Thyroid gland (tissue), 4 donors: ENCODE results near the gene CLCNKA. TPM values are rescaled to one million over a fixed set of nuclear protein-coding genes. Genes with fewer than 3 reads are reported as not detected.

Experiments
- DNase-seq, 2 donors: peaks; one replicate each; pipeline ENCODE4 v3.0.0-alpha.2; 2019
- H3K27ac ChIP-seq, 3 donors: fragments of 200-600 bp; sonication (generic); 1 replicate in 2 of 3; 2 replicates in 1 of 3; pipeline ENCODE4 v1.5.1; 2016 to 2019; ENCODE audit warnings: mild to moderate bottlenecking in 1 of 3, moderate library complexity in 1 of 3
- H3K27me3 ChIP-seq: fragments of 200-600 bp; sonication (generic); one replicate; pipeline ENCODE4 v1.5.1; 2019
- H3K36me3 ChIP-seq, 2 donors: fragments of 200-600 bp; sonication (generic); one replicate each; pipeline ENCODE4 v1.5.1; 2016 to 2019
- H3K4me1 ChIP-seq, 2 donors: fragments of 200-600 bp; sonication (generic); one replicate each; pipeline ENCODE4 v1.5.1; 2017 to 2019
- H3K4me3 ChIP-seq, 3 donors: fragments of 200-600 bp; sonication (generic); replicated peaks in 1 of 3; 1 replicate in 2 of 3; 2 replicates in 1 of 3; pipeline ENCODE4 v1.5.1; 2016; ENCODE audit warnings: mild to moderate bottlenecking in 1 of 3
- H3K9me3 ChIP-seq: fragments of 200-600 bp; sonication (generic); one replicate; pipeline ENCODE4 v1.5.1; 2017
- CTCF ChIP-seq, 6 experiments: fragments of 200-600 bp in 3 of 6; fragments of 450-650 bp in 3 of 6; sonication (generic) in 3 of 6; IDR thresholded peaks; one replicate each; pipeline ENCODE4 v1.5.1; 2016 to 2019; ENCODE audit warnings: antibody characterized with exemption in 6 of 6, mild to moderate bottlenecking in 2 of 6, inconsistent platforms in 1 of 6, moderate library complexity in 1 of 6
- POLR2A ChIP-seq, 2 donors: fragments of 450-650 bp; IDR thresholded peaks; one replicate each; pipeline ENCODE4 v1.6.1; 2017; ENCODE audit warnings: antibody characterized with exemption in 2 of 2, mild to moderate bottlenecking in 2 of 2, moderate library complexity in 1 of 2
- WGBS, 2 donors: methylation state at CpG; one replicate each; pipeline ENCODE4 v1.1.5; 2017; 5-methylcytosine and 5-hydroxymethylcytosine counted together
- intact Hi-C: fragments of 100-400 bp; cut with DNase I; formaldehyde crosslinking; loops from one replicate; pipeline ENCODE4 v1.15.1; 2023
- total RNA-seq, 4 donors: library from RNA; depleted of rRNA; stranded (reverse); fragments of >200 nt; gene quantifications; one replicate each; pipeline ENCODE4 v1.2.3, GENCODE V29; 2016

The CLCNKA gene
- total RNA-seq, 4 donors from 2014 or later, result 3.9 to 27.1 (median 16.1) TPM

GRCh38 chr1:16063226-16063829 lies 41.5 kb downstream of the CLCNKA start:
- 93 to 95% methylated on average over 15 of the region's 15 CpGs for WGBS, 2 donors
- DNase-seq, result no peak
- H3K4me1 ChIP-seq, result peaks cover 19 to 26% of the 10 kb centered on the region in 2 donors

GRCh38 chr1:16063921-16064320 lies 42.1 kb downstream of the CLCNKA start:
- Histone ChIP-seq H3K4me1 (peaks cover 25 to 32% of the 10 kb centered on the region in 2 donors), H3K4me3 (no peak overlapping the region), H3K27ac (no peak overlapping the region), H3K36me3 (no peaks in the 10 kb centered on the region), H3K9me3 (no peaks in the 10 kb centered on the region), H3K27me3 (no peaks in the 10 kb centered on the region)
- no peak for DNase-seq
- intact Hi-C loops, result no loop called here
- TF ChIP-seq POLR2A (IDR thresholded peaks at IDR 0.05), result no peak
- no peak for TF ChIP-seq CTCF (IDR thresholded peaks at IDR 0.05)
- WGBS, 2 donors, result 67 to 74% methylated on average over 9 of the region's 9 CpGs

More at GRCh38 chr1:16063226-16063829, 41.5 kb downstream of the CLCNKA start:
- no peaks in the 10 kb centered on the region for H3K9me3 ChIP-seq
- no peak overlapping the region for H3K4me3 ChIP-seq
- TF ChIP-seq POLR2A (IDR thresholded peaks at IDR 0.05) (no peak), CTCF (IDR thresholded peaks at IDR 0.05) (no peak)
- no peak overlapping the region for H3K27ac ChIP-seq
- intact Hi-C loops, result no loop called here
- H3K36me3 ChIP-seq, result no peaks in the 10 kb centered on the region
- no peaks in the 10 kb centered on the region for H3K27me3 ChIP-seq

GRCh38 chr1:16064536-16065268 lies 42.9 kb downstream of the CLCNKA start:
- H3K36me3 ChIP-seq, result no peaks in the 10 kb centered on the region
- peak; percentile 69 to 76 for DNase-seq

GRCh38 chr1:16065269-16065576 lies 43.4 kb downstream of the CLCNKA start:
- no peaks in the 10 kb centered on the region for H3K27me3 ChIP-seq
- H3K36me3 ChIP-seq, result no peaks in the 10 kb centered on the region
- 65 to 73% methylated on average over 8 of the region's 8 CpGs for WGBS, 2 donors
- TF ChIP-seq CTCF (IDR thresholded peaks at IDR 0.05) (no peak), POLR2A (IDR thresholded peaks at IDR 0.05) (no peak)
- H3K9me3 ChIP-seq, result no peaks in the 10 kb centered on the region
- DNase-seq, result no peak
- no peak overlapping the region for H3K4me3 ChIP-seq
- H3K4me1 ChIP-seq, result peaks cover 25 to 34% of the 10 kb centered on the region in 2 donors
- intact Hi-C loops, result no loop called here
- H3K27ac ChIP-seq, result no peak overlapping the region

More at GRCh38 chr1:16064536-16065268, 42.9 kb downstream of the CLCNKA start:
- WGBS, 2 donors, result 27 to 31% methylated on average over 13 of the region's 13 CpGs
- H3K4me1 ChIP-seq, result peaks cover 25 to 34% of the 10 kb centered on the region in 2 donors
- H3K27me3 ChIP-seq, result no peaks in the 10 kb centered on the region
- TF ChIP-seq POLR2A (IDR thresholded peaks at IDR 0.05) (no peak), CTCF (IDR thresholded peaks at IDR 0.05) (no peak)
- H3K4me3 ChIP-seq, result no peak overlapping the region
- intact Hi-C loops, result no loop called here
- no peak overlapping the region for H3K27ac ChIP-seq
- no peaks in the 10 kb centered on the region for H3K9me3 ChIP-seq

- H3K4me3 ChIP-seq, result no peak overlapping the region
- no peaks in the 10 kb centered on the region for H3K27me3 ChIP-seq
- H3K9me3 ChIP-seq, result no peaks in the 10 kb centered on the region
- no peak overlapping the region for H3K27ac ChIP-seq
- DNase-seq, result no peak
- no peak for TF ChIP-seq CTCF (IDR thresholded peaks at IDR 0.05)
- TF ChIP-seq POLR2A (IDR thresholded peaks at IDR 0.05), result no peak
- H3K36me3 ChIP-seq, result no peaks in the 10 kb centered on the region
- intact Hi-C loops, result no loop called here
- 91 to 92% methylated on average over 4 of the region's 4 CpGs for WGBS, 2 donors
- H3K4me1 ChIP-seq, result peaks cover 25 to 34% of the 10 kb centered on the region in 2 donors
Observed at GRCh38 chr1:16066245-16066644, 44.4 kb downstream of the CLCNKA start.
